GM19099 (cell line): ENCODE results near the gene TFDP2.
A peak's percentile ranks its signal among the peaks of the same experiment; 100 is the strongest.

Experiments
- POLR2A ChIP-seq: IDR thresholded peaks from 3 replicates; pipeline ENCODE4 v1.6.1; 2011; ENCODE audit warnings: low read depth; ENCODE audit not compliant: insufficient read length; ENCODE audit errors: extremely low read depth

Gene TFDP2

GRCh38 chr3:142148792-142149672 lies at the start of gene TFDP2:
Gene TFDP2 (minus strand): TSS chr3:142149544. CDS start chr3:142101749, 47,795 bp downstream.
- peak; percentile 57 for TF ChIP-seq POLR2A

- no peak for TF ChIP-seq POLR2A
These were observed 39.5 kb upstream of the TFDP2 start for GRCh38 chr3:142188846-142189245.

- no peak for TF ChIP-seq POLR2A
These were observed 31.5 kb upstream of the TFDP2 start for GRCh38 chr3:142180761-142181362.

- TF ChIP-seq POLR2A, result no peak
These were observed 26.1 kb upstream of the TFDP2 start for GRCh38 chr3:142175478-142175877.

- no peak for TF ChIP-seq POLR2A
These were observed 25.2 kb upstream of the TFDP2 start for GRCh38 chr3:142174559-142174958.

GRCh38 chr3:142168514-142168913 lies 19.2 kb upstream of the TFDP2 start:
- no peak for TF ChIP-seq POLR2A

- no peak for TF ChIP-seq POLR2A
These were observed 15.8 kb upstream of the TFDP2 start for GRCh38 chr3:142165194-142165593.

- no peak for TF ChIP-seq POLR2A
These were observed 9.9 kb upstream of the TFDP2 start for GRCh38 chr3:142159083-142159740.

- TF ChIP-seq POLR2A, result no peak
These were observed 4.8 kb upstream of the TFDP2 start for GRCh38 chr3:142154186-142154585.

- no peak for TF ChIP-seq POLR2A
These were observed 3.0 kb upstream of the TFDP2 start for GRCh38 chr3:142152384-142152783.

- no peak for TF ChIP-seq POLR2A
These were observed 2.5 kb upstream of the TFDP2 start for GRCh38 chr3:142151828-142152227.

GRCh38 chr3:142151240-142151639 lies 1.9 kb upstream of the TFDP2 start:
- TF ChIP-seq POLR2A, result no peak

- TF ChIP-seq POLR2A, result no peak
These were observed 927 bp upstream of the TFDP2 start for GRCh38 chr3:142150271-142150670.

GRCh38 chr3:142149673-142149992 lies 289 bp upstream of the TFDP2 start:
- no peak for TF ChIP-seq POLR2A

GRCh38 chr3:142148044-142148791 lies 1.1 kb downstream of the TFDP2 start:
- TF ChIP-seq POLR2A, result no peak

- TF ChIP-seq POLR2A, result no peak
These were observed 14.5 kb downstream of the TFDP2 start for GRCh38 chr3:142134799-142135325.
